GM19468 (cell line): ENCODE data around the gene FGF22.
"Not testable (repeated sequence)": the region's sequence is repeated elsewhere in the genome, so short reads cannot be mapped to it uniquely, and the experiment has no call there.

Experiments
- ATAC-seq: cut with Tn5 transposase; IDR thresholded peaks from one replicate; pipeline ENCODE4 v1.9.1; 2021; ENCODE audit warnings: mild to moderate bottlenecking, moderate library complexity, moderate number of reproducible peaks; ENCODE audit not compliant: unreplicated experiment; ENCODE audit errors: extremely low read depth

FGF22 gene

GRCh38 chr19:620166-620862, 19.4 kb upstream of the FGF22 start:
- no peak for ATAC-seq

DNA sequence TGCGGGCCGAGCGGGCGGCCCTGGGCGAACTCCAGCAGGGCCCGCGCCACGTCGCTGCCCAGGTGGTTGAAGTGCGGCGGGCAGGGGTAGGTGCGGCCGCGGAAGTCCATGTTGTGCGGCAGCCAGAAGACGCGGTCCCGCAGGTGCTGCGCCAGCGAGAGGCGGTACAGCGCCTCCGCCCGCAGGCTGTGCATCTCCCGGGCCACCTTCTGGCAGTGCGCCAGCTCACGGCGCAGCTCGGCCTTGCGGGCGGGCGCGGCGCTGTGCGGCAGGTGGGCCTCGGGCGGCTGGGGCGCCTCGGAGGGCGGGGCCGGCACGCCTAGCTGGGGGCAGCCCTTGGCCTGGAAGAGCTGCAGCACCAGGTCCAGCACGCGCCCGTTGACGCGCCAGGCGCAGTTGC, 18.5 kb upstream of the FGF22 start:
- ATAC-seq, result not testable (repeated sequence)

GRCh38 chr19:621819-622218, 17.9 kb upstream of the FGF22 start:
- ATAC-seq, result no peak

GRCh38 chr19:622666-623065, 17.0 kb upstream of the FGF22 start:
- no peak for ATAC-seq

- no peak for ATAC-seq
Observed at GRCh38 chr19:623175-623916, 16.3 kb upstream of the FGF22 start.

GRCh38 chr19:623974-624373, 15.7 kb upstream of the FGF22 start:
- ATAC-seq, result no peak

DNA sequence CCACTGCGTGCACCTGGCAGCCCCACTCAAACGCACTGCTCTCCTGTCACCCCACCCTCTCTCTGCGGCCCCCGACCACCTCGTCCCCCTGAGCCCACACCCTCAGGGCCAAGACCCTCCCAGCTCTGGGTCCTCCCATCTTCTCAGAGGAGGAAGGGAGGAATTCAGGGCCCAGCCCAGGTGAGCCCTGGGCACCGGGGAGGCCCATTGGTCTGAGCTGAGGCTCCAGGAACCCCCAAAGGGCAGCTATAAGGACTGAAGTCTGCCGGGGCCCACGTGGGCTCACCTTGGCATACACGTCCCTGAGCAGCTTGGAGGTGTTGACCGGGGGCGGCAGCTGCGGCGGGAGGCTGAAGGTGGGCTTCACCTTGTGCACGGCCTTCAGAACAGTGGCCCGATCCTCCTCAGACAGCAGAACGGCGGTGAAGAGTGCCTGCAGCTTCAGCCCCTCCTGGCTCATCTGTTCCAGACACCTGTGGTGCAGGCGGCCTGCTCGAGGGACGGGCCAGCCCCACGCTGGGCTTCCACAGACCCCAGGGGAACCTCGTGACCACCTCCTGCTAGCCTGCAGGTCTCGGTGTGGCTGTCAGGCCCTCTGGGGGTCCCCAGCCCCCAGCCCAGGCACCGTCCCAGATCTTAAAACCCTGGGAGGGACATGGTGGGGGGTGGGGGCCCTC, 15.1 kb upstream of the FGF22 start:
- ATAC-seq, result no peak

GRCh38 chr19:625257-625656, 14.4 kb upstream of the FGF22 start:
- ATAC-seq, result no peak

GRCh38 chr19:626566-626965, 13.1 kb upstream of the FGF22 start:
- ATAC-seq, result not testable (repeated sequence)

GRCh38 chr19:628168-628567, 11.5 kb upstream of the FGF22 start:
- no peak for ATAC-seq

DNA sequence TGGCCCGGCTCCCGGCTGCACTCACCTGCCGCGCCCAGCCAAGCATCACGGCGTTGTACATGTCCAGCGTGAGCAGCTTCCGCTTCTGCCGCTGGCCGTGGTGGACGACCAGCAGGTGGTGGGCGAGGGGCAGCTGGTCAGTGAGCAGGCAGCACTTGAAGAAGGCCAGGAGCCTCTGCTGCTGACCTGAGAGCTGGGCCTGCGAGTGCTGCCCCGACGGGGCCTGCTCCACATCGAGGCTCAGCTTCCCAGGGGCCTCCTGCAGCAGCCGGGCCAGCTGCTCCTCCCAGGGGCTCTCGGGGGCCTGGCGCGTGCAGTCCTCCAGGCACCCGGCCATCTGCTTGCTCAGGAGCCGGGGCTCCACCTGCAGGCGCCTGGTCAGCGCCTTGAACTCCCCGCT, 10.2 kb upstream of the FGF22 start:
- not testable (repeated sequence) for ATAC-seq

DNA sequence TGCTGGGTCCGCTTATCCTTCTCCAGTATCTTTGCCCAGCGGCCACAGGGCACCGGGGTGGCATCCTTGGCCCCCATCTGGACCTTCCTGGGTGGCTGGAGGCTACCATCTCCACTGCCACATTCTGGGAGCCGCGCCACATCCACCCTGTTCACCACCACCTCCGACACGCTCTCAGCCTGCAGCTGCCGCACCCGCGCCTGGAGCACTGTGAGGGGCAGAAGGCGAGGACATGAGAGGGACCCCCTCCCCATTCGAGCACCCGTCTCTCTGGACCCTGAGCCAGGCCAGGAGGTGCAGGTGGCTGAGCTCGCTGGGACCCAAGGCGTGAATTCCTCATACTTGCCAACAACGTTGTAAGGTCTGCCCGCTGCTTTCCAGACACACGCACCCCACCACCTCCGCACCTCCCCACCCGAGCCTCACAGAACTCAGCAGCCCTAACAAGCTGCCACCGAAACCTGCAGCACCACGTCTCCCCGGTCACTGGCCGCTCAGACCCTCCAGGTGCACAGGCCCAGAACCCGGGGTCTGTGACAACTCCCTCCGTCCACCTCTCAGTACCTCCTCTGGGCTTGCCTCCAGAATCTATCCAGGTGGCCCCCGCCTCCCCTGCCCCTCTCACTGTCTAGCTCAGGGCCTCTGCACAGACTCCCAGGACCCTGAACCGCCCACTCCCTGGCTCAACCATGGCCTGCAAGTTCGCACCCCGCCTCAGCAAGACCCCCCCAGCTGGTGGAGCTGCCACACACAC, 9.5 kb upstream of the FGF22 start:
- no peak for ATAC-seq

DNA sequence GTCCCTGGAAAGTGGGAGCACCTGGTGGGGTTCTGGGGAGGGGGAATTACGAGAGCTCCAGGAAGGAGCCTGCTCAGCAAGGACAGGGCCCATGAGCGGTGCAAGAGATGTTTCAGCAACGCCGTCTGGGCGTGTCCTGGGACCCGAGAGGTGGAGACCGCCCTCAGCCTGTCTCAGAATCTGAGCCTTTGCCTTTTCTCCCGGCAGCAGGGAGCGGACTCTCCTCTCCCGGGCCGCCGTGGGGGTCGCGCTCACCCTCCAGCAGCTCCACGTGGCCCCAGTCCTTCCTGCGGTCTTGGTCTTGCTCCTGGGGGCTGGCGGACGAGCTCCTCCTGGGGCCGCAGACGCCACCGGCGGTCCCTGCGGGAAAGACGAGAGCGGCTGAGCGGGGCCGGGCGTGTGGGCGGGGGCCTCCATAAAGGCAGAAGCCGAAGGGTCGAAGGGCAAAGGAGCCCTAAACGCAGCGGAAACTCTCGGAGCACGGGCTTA, 7.1 kb upstream of the FGF22 start:
- ATAC-seq, result no peak

DNA sequence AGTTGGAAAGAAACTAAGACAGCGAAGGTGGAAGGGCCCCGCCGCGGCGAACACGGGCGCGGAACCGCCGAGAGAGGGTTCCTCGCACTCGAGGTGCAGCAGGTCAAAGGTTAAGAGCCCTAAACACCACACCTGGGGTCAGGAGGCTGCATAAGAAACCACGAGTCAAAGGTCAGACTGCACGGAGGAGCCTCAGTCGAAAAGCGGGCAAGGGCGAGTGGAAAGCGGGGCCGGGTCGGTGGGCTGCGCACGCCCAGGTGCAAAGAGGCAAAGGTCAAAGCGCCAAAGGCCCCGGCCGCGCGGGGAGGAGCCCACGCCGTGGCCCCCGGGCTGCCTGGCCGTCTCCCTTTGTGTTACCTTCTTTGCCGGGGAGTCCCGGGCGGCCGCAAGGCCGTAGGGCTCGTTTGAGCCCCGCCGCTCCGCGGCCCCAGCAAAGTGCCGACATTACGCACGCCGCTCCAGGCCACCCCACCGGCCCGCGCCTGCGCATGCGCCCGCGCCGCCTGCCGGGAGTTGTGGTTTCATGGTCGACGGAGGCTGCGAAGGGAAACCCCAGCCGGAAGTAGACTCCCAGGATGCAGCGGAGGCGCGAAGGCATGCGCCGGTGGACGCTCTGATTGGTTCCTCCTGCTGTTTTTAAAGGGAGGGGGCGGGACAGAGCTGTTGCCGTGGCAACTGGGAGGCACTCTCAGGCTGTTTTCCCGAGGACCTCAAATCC, 6.5 kb upstream of the FGF22 start, which contains the start of gene POLRMT:
POLRMT (minus strand) TSS at position 470 of the 718 bp plus-strand sequence; CDS start at position 445, 25 bp downstream.
- peak; percentile 92 for ATAC-seq

DNA sequence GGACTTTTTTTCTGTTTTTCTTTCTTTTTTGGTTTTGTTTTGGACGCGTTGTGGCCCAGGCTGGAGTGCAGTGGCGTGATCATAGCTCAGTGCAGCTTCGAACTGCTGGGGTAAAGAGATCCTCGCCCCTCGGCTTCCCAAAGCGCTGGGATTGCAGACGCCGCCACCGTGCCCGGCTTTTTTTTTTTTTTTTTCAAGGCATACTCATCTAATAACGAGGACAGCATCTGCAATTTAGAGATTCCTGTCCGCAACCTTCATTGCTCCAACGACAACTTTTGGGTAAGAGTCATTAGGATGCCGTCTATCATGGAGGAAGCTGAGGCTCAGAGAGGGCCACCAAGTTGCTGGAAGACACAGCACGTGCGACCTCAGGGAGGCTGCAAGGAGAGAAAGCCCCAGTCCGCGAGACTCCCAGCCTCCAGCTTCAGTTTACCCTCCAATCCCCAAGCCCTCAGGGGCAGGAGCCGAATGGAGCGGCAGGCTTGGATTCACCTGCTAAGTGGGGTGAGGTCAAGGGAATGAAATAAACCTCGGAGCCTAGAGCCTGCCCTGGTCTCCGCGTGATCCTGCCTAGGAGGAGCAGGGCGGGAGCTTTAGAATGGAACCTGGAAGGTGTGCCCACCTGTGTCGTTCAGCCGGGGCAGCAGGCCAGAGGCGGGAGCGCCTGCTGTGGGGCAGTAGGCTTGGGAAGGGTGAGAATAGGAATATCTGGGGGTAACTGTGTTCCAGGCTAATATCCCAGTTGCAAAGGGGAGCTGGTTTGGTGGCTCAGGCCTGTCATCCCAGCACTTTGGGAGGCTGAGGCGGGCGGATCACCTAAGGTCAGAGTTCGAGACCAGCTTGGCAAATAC, 5.7 kb upstream of the FGF22 start:
- ATAC-seq, result no peak

DNA sequence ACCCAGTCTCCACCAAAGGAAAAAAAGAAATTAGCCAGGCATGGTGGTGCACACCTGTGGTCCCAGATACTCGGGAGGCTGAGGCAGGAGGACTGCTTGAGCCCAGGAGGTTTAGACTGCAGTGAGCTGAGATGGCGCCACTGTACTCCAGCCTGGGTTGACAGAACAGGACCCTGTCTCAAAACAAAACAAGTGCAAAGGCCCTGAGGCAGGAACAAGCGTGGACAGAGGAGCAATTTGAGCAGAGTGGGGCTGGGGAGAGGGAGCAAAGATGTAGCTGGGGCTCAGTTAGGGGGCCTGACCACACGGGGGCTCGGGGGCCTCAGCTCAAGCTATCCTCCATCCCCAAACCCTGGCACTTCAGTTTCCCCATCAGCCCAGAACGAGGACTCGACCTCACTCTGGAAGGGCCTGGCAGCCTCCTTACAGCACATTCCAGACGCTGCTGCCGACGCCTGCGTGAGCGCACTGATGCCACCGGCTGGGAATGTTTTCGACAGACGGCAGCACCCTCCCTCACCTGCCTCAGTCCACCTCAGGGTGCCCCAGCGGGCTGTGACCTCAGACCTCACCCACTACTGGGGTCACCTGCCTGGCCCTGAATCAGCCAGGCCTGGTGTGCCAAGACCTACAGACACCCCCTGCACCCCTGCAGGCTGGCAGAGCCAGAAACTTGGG, 4.6 kb upstream of the FGF22 start:
- no peak for ATAC-seq

- no peak for ATAC-seq
Observed at GRCh38 chr19:638906-639252, 800 bp upstream of the FGF22 start.

DNA sequence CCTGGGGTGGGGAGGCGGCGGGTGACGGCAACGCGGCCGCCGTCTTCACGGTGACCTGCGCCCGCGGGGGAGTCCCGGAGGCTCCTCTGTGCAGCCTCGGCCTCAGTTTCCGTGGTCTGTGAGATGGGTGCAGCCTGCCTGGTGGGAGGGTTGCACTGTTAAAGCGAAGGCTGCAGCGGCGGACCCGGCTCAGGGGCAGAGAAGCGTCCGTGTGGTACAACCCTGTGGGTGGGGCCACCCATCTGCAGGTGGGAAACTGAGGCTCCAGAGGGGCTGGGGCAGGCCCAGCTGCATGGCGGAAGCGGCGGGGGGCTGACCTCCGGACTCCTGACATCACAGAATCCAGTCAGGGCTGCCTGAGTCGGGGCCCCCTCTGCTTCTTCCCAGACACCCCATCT, 481 bp downstream of the FGF22 start:
- no peak for ATAC-seq
